ENCODE measurements around the gene ZBTB34.

ZBTB34 gene

DNA sequence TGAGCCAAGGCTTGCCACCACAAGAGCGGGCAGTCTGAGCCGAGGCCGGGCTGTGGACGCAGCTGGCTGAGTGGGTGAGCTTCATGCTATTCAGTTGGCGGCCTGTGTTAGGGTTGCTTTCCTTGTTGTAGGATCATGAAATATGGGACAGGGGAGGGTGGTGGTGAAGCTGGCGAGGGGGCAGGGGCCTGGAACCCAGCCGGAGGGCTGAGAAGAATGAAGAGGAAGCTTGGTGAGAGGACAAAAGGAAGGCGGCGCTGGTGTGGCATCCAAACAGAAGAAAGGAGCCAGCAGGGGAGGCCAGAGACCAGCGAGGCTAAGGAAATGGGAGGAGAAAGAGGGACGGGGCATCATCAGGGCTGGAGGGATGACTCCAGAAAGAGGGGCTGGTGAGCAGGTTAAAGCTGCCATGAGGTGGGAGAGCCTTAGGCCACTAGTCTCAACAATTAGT, 72.5 kb downstream of the ZBTB34 start:
- no peak for DNase-seq

DNA sequence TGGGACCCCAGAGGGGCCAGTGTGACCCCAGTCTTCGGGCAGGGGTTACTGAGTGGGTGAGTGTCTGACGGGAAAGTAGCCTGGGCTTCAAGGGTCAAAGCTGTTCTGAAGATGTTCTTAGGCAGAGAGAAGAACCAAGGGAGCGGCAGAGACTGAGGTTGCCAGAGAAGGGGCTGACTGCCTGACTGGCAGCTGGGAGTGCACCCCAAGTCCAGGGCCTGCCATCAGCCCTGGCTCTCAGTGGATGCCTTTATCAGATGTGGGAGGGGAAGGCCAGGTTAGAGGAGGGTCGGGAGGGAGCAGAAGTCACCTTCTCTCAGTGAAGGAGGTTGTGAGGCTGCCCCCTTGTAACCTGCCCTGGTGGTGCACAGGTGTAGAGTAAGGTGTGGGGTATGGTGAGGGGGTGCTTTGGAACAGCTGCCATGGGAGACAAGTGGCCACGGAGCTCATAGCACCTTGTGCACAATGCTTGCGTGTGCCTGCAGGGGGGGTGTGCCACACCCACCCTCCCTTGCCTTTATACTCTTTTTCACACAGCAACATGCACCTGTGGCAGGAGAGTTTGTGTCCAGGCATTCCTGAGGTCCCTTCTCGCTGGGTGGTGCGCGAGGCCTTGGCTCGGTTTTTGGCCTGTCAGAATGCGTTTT, 73.0 kb downstream of the ZBTB34 start:
- no peak for DNase-seq

DNA sequence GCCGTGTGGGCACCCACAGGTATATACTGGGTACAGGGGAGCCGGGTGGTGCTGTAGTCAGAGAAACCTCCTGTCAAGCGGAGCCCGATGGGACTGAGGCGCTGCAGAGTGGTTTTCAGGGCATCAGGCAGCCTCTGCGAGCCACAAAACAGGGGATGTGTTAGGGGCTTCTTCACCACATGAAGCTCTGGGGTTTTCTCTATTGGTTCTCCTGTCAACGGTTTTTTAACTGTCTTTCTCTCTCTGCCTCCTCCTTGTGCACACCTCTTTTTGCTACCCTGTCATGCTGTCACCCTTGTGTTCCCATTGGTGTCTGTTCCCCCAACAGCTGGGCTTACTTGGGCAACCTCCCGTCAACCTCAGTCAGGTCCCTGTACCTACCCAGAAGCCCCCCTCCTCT, 74.0 kb downstream of the ZBTB34 start:
- DNase-seq = no peak

Data from T-helper 9 cell (primary cell).